Thymus (tissue), 11 donors: ENCODE data around the gene NOTO. TPM values are rescaled to one million over a fixed set of nuclear protein-coding genes. Genes with fewer than 3 reads are reported as not detected.

Experiments used
- DNase-seq, 9 donors: peaks; one replicate each; pipeline ENCODE4 v3.0.0-alpha.2; 2013; ENCODE audit warnings: low spot score in 9 of 9, low read depth in 6 of 9, missing footprints in 1 of 9
- H3K27ac ChIP-seq, 2 donors: one replicate each; pipeline ENCODE4 v1.5.1; 2013; ENCODE audit warnings: control low read depth in 1 of 2, low read depth in 1 of 2, low read length in 1 of 2, mild to moderate bottlenecking in 1 of 2, moderate library complexity in 1 of 2
- H3K27me3 ChIP-seq, 2 donors: one replicate each; pipeline ENCODE4 v1.5.1; 2013; ENCODE audit warnings: low read length in 1 of 2; ENCODE audit not compliant: control insufficient read depth in 2 of 2, insufficient read depth in 1 of 2
- H3K36me3 ChIP-seq, 2 donors: one replicate each; pipeline ENCODE4 v1.5.1; 2013; ENCODE audit warnings: low read length in 1 of 2, mild to moderate bottlenecking in 1 of 2, moderate library complexity in 1 of 2; ENCODE audit not compliant: control insufficient read depth in 2 of 2, insufficient read depth in 2 of 2
- H3K4me1 ChIP-seq, 2 donors: one replicate each; pipeline ENCODE4 v1.5.1; 2013; ENCODE audit warnings: low read length in 2 of 2; ENCODE audit not compliant: control insufficient read depth in 2 of 2, insufficient read depth in 2 of 2
- H3K4me3 ChIP-seq, 2 donors: one replicate each; pipeline ENCODE4 v1.5.1; 2013; ENCODE audit warnings: low read length in 2 of 2, control low read depth in 1 of 2, mild to moderate bottlenecking in 1 of 2
- H3K9me3 ChIP-seq, 2 donors: one replicate each; pipeline ENCODE4 v1.5.1; 2013; ENCODE audit warnings: low read length in 1 of 2, mild to moderate bottlenecking in 1 of 2; ENCODE audit not compliant: control insufficient read depth in 2 of 2, insufficient read depth in 1 of 2
- WGBS: extraction: QIAGEN DNeasy Blood & Tissue Kit; methylation state at CpG from one replicate; pipeline ENCODE4 v1.1.7; 2013; 5-methylcytosine and 5-hydroxymethylcytosine counted together
- polyA plus RNA-seq: library from polyadenylated mRNA; stranded (reverse); fragments of 200-250 nt; gene quantifications from one replicate; pipeline ENCODE4 v1.2.3, GENCODE V29; 2013
- total RNA-seq: library from RNA; stranded (reverse); fragments of 120-200 nt; gene quantifications from one replicate; pipeline ENCODE4 v1.2.4, GENCODE V29; 2013
- donor health status: healthy.

Gene NOTO
- total and polyA plus RNA-seq, 2 donors: 0.02 TPM; not detected in 1

- WGBS: 92% methylated on average over 6 of the region's 6 CpGs
- Histone ChIP-seq H3K9me3 (peaks cover 0 to 5% of the 10 kb centered on the region in 2 donors), H3K27ac (no peak overlapping the region), H3K36me3 (no peaks in the 10 kb centered on the region), H3K27me3 (peaks cover 39 to 61% of the 10 kb centered on the region in 2 donors), H3K4me3 (no peak overlapping the region), H3K4me1 (peaks cover 3 to 24% of the 10 kb centered on the region in 2 donors)
- no peak for DNase-seq
Measured at GRCh38 chr2:73172963-73173362, 29.4 kb upstream of the NOTO start.

- Histone ChIP-seq H3K4me3 (no peak overlapping the region), H3K4me1 (peaks cover 3 to 24% of the 10 kb centered on the region in 2 donors), H3K27me3 (peaks cover 45 to 69% of the 10 kb centered on the region in 2 donors), H3K36me3 (no peaks in the 10 kb centered on the region), H3K9me3 (peaks cover 0 to 5% of the 10 kb centered on the region in 2 donors), H3K27ac (no peak overlapping the region)
- WGBS: 97% methylated on average over 7 of the region's 7 CpGs
- no peak for DNase-seq
Measured at GRCh38 chr2:73173781-73174180, 28.6 kb upstream of the NOTO start.

- Histone ChIP-seq H3K4me1 (peaks cover 3 to 24% of the 10 kb centered on the region in 2 donors), H3K27ac (no peak overlapping the region), H3K27me3 (peaks cover 45 to 69% of the 10 kb centered on the region in 2 donors), H3K36me3 (no peaks in the 10 kb centered on the region), H3K9me3 (peaks cover 0 to 5% of the 10 kb centered on the region in 2 donors), H3K4me3 (no peak overlapping the region)
- 97% methylated on average over 10 of the region's 10 CpGs for WGBS
- no peak for DNase-seq
Measured at GRCh38 chr2:73174244-73174643, 28.1 kb upstream of the NOTO start.

- peaks cover 3 to 24% of the 10 kb centered on the region in 2 donors for H3K4me1 ChIP-seq
- no peaks in the 10 kb centered on the region for H3K36me3 ChIP-seq
- DNase-seq: no peak
- H3K27ac ChIP-seq: no peak overlapping the region
- 32% methylated on average over 25 of the region's 25 CpGs for WGBS
- peak overlapping the region in 1 of 2 donors; percentile 39 for H3K4me3 ChIP-seq
- H3K9me3 ChIP-seq: peaks cover 0 to 5% of the 10 kb centered on the region in 2 donors
- H3K27me3 ChIP-seq: peaks cover 45 to 66% of the 10 kb centered on the region in 2 donors
Measured at GRCh38 chr2:73174941-73175662, 27.3 kb upstream of the NOTO start.

- peak in 2 of 9 donors; percentile 42 to 64 for DNase-seq
- peaks cover 0 to 5% of the 10 kb centered on the region in 2 donors for H3K9me3 ChIP-seq
- under 1% methylated on average over 59 of the region's 59 CpGs for WGBS
- peaks cover 45 to 68% of the 10 kb centered on the region in 2 donors for H3K27me3 ChIP-seq
- no peaks in the 10 kb centered on the region for H3K36me3 ChIP-seq
- no peak overlapping the region for H3K27ac ChIP-seq
- peak overlapping the region in 1 of 2 donors; percentile 39 for H3K4me3 ChIP-seq
- peaks cover 3 to 24% of the 10 kb centered on the region in 2 donors for H3K4me1 ChIP-seq
Measured at GRCh38 chr2:73175663-73176204, 26.6 kb upstream of the NOTO start.

- Histone ChIP-seq H3K4me3 (peak overlapping the region in 1 of 2 donors; percentile 39), H3K27ac (no peak overlapping the region), H3K27me3 (peaks cover 45 to 68% of the 10 kb centered on the region in 2 donors), H3K36me3 (no peaks in the 10 kb centered on the region), H3K4me1 (peaks cover 3 to 24% of the 10 kb centered on the region in 2 donors), H3K9me3 (peaks cover 0 to 5% of the 10 kb centered on the region in 2 donors)
- 5% methylated on average over 31 of the region's 31 CpGs for WGBS
- DNase-seq: peak in 1 of 9 donors; percentile 12
Measured at GRCh38 chr2:73176205-73176880, 26.0 kb upstream of the NOTO start.

- Histone ChIP-seq H3K36me3 (no peaks in the 10 kb centered on the region), H3K4me3 (peak overlapping the region; percentile 32 to 49), H3K4me1 (peaks cover 3 to 24% of the 10 kb centered on the region in 2 donors), H3K9me3 (peaks cover 0 to 5% of the 10 kb centered on the region in 2 donors), H3K27me3 (peaks cover 45 to 65% of the 10 kb centered on the region in 2 donors), H3K27ac (peak overlapping the region in 1 of 2 donors; percentile 42)
- peak in 8 of 9 donors; percentile 63 to 90 (median 80) for DNase-seq
- 1% methylated on average over 56 of the region's 56 CpGs for WGBS
Measured at GRCh38 chr2:73176881-73177644, 25.3 kb upstream of the NOTO start.

- H3K4me3 ChIP-seq: peak overlapping the region in 1 of 2 donors; percentile 49
- WGBS: 26% methylated on average over 12 of the region's 12 CpGs
- no peak for DNase-seq
- H3K4me1 ChIP-seq: peaks cover 3 to 24% of the 10 kb centered on the region in 2 donors
- peaks cover 0 to 5% of the 10 kb centered on the region in 2 donors for H3K9me3 ChIP-seq
- no peaks in the 10 kb centered on the region for H3K36me3 ChIP-seq
- H3K27ac ChIP-seq: no peak overlapping the region
- H3K27me3 ChIP-seq: peaks cover 45 to 61% of the 10 kb centered on the region in 2 donors
Measured at GRCh38 chr2:73177645-73178255, 24.6 kb upstream of the NOTO start.
